ENCODE measurements around the gene SYCN. TPM values are rescaled to one million over a fixed set of nuclear protein-coding genes. Genes with fewer than 3 reads are reported as not detected.
A peak's percentile ranks its signal among the peaks of the same experiment; 100 is the strongest.

The SYCN gene
- total and polyA plus RNA-seq, 2 donors (not counting 1 experiment from before 2014, with no cell fraction given): not detected

GRCh38 chr19:39238944-39239343, 34.9 kb upstream of the SYCN start:
- H3K9ac ChIP-seq (ENCODE audit: low read length): no peak overlapping the region
- ATAC-seq (ENCODE audit: low read depth) (no peak), DNase-seq (no peak)
- no peak overlapping the region for H3K27ac ChIP-seq (ENCODE audit: low read length in 2 of 2)
- H3K4me3 ChIP-seq (ENCODE audit: control extremely low read depth in 1 of 5, extremely low read depth in 1 of 5, insufficient read depth in 1 of 5, low read depth in 2 of 5, low read length in 4 of 5): no peak overlapping the region
- H3K79me2 ChIP-seq (ENCODE audit: control insufficient read depth, insufficient read depth, low read length): no peaks in the 10 kb centered on the region
- Mint-ChIP-seq H3K4me1 (peaks cover 14% of the 10 kb centered on the region), H3K27ac (no peak overlapping the region), H3K4me3 (no peak overlapping the region), H3K9me3 (ENCODE audit: insufficient read depth) (no peaks in the 10 kb centered on the region), H3K27me3 (peaks cover 4% of the 10 kb centered on the region)
- peaks cover 8 to 12% of the 10 kb centered on the region in 2 donors for H3K4me1 ChIP-seq (ENCODE audit: control insufficient read depth in 2 of 2, insufficient read depth in 2 of 2, low read length in 2 of 2)
- H3K36me3 ChIP-seq (replicated peaks in 1 of 2; ENCODE audit: control extremely low read depth in 1 of 2, control insufficient read depth in 1 of 2, extremely low read depth in 1 of 2, insufficient read depth in 2 of 2, low read length in 1 of 2): no peaks in the 10 kb centered on the region
- no peaks in the 10 kb centered on the region for H3K9me3 ChIP-seq (ENCODE audit: control extremely low read depth in 1 of 3, control insufficient read depth in 2 of 3, insufficient read depth in 1 of 3, low read length in 2 of 3)
- ChIA-PET CTCF (no interaction called here), POLR2A (interaction anchor here (0.7 kb wide), 1 partner anchor 77 kb away, joined by 3 read pairs; no protein-coding TSS in a partner anchor)
- peak overlapping the region; percentile 3 for H2AFZ ChIP-seq (ENCODE audit: insufficient read depth, low read depth, low read length, poor library complexity, severe bottlenecking)
- 94% methylated on average over 5 of the region's 6 CpGs for WGBS (ENCODE audit: insufficient coverage)
- TF ChIP-seq CTCF (IDR thresholded peaks at IDR 0.05) (no peak), EZH2 (IDR thresholded peaks at IDR 0.05; ENCODE audit: borderline replicate concordance, insufficient read depth, low read depth, low read length, poor library complexity, severe bottlenecking) (no peak)
- H3K27me3 ChIP-seq (replicated peaks in 1 of 4; ENCODE audit: control extremely low read depth in 1 of 4, control insufficient read depth in 3 of 4, insufficient read depth in 4 of 4, low read length in 3 of 4): no peaks in the 10 kb centered on the region
- intact Hi-C loops (cut with micrococcal nuclease): no loop called here
- H3K4me2 ChIP-seq (replicated peaks; ENCODE audit: low read depth, low read length, poor library complexity, severe bottlenecking): no peak overlapping the region
- H4K20me1 ChIP-seq (ENCODE audit: control insufficient read depth, insufficient read depth, low read length, poor library complexity, severe bottlenecking): no peaks in the 10 kb centered on the region

- Mint-ChIP-seq H3K9me3 (ENCODE audit: insufficient read depth) (no peaks in the 10 kb centered on the region), H3K27me3 (peaks cover 1% of the 10 kb centered on the region), H3K4me3 (peak overlapping the region; percentile 80), H3K4me1 (peaks cover 14% of the 10 kb centered on the region), H3K27ac (no peak overlapping the region)
- no peak for ATAC-seq (ENCODE audit: low read depth)
- peak overlapping the region in 4 of 5 experiments; percentile 11 to 41 (median 32) for H3K4me3 ChIP-seq (ENCODE audit: control extremely low read depth in 1 of 5, extremely low read depth in 1 of 5, insufficient read depth in 1 of 5, low read depth in 2 of 5, low read length in 4 of 5)
- H3K79me2 ChIP-seq (ENCODE audit: control insufficient read depth, insufficient read depth, low read length): no peaks in the 10 kb centered on the region
- no peak for DNase-seq
- TF ChIP-seq EZH2 (IDR thresholded peaks at IDR 0.05; ENCODE audit: borderline replicate concordance, insufficient read depth, low read depth, low read length, poor library complexity, severe bottlenecking) (no peak), CTCF (IDR thresholded peaks at IDR 0.05) (no peak)
- ChIA-PET POLR2A (no interaction called here), CTCF (interaction anchor here (1.3 kb wide), 1 partner anchor 90 kb away, joined by 3 read pairs; no protein-coding TSS in a partner anchor)
- H3K27ac ChIP-seq (ENCODE audit: low read length in 2 of 2): peak overlapping the region in 1 of 2 donors; percentile 33
- H3K9me3 ChIP-seq (ENCODE audit: control extremely low read depth in 1 of 3, control insufficient read depth in 2 of 3, insufficient read depth in 1 of 3, low read length in 2 of 3): no peaks in the 10 kb centered on the region
- intact Hi-C loops (cut with micrococcal nuclease): no loop called here
- H3K4me1 ChIP-seq (ENCODE audit: control insufficient read depth in 2 of 2, insufficient read depth in 2 of 2, low read length in 2 of 2): peaks cover 8 to 12% of the 10 kb centered on the region in 2 donors
- no peaks in the 10 kb centered on the region for H4K20me1 ChIP-seq (ENCODE audit: control insufficient read depth, insufficient read depth, low read length, poor library complexity, severe bottlenecking)
- H3K27me3 ChIP-seq (replicated peaks in 1 of 4; ENCODE audit: control extremely low read depth in 1 of 4, control insufficient read depth in 3 of 4, insufficient read depth in 4 of 4, low read length in 3 of 4): no peaks in the 10 kb centered on the region
- peak overlapping the region; percentile 58 for H3K9ac ChIP-seq (ENCODE audit: low read length)
- peak overlapping the region; percentile 88 for H2AFZ ChIP-seq (ENCODE audit: insufficient read depth, low read depth, low read length, poor library complexity, severe bottlenecking)
- H3K4me2 ChIP-seq (replicated peaks; ENCODE audit: low read depth, low read length, poor library complexity, severe bottlenecking): peak overlapping the region; percentile 78
- no peaks in the 10 kb centered on the region for H3K36me3 ChIP-seq (replicated peaks in 1 of 2; ENCODE audit: control extremely low read depth in 1 of 2, control insufficient read depth in 1 of 2, extremely low read depth in 1 of 2, insufficient read depth in 2 of 2, low read length in 1 of 2)
- 92% methylated on average over 5 of the region's 6 CpGs for WGBS (ENCODE audit: insufficient coverage)
Measured at GRCh38 chr19:39238209-39238608, 34.1 kb upstream of the SYCN start.
